ENCODE results near the gene GRAMD2B. TPM values are rescaled to one million over a fixed set of nuclear protein-coding genes. Genes with fewer than 3 reads are reported as not detected.

The GRAMD2B gene
- total and polyA plus RNA-seq, 2 of the 13 experiments (the other 11 are each of a cell fraction or from before 2014, with no cell fraction given), result 8.1 to 10.6 TPM

DNA sequence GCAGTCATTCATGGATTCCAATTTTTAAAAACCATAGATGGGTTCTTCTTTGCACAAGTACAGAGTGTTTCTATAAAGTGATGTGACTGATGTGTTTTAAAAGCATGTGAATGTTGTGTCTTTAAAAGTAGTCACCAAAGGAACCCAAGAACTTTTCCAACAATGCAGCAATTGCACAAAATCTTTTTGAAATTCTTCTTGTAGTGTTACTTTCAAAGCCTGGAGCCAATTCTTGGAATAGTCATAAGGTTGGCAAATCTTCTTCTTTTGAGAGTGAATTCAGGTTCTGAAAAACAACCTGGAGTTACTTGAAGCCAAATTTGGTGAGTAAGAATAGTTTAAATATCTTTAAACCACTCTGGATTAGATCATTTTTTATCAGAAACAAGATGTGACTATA is 10.5 kb downstream of the GRAMD2B start:
- POLR2A ChIA-PET, result no interaction called here
- no peak overlapping the region for H3K27ac ChIP-seq (ENCODE audit: extremely low read length, insufficient read depth, low read length)
- DNase-seq (ENCODE audit: low spot score) (no peak), ATAC-seq (no peak), FAIRE-seq (no peak)
- TF ChIP-seq TRAFD1 (CRISPR knock-in tag; IDR thresholded peaks at IDR 0.05; ENCODE audit: borderline replicate concordance) (no peak), ZNF337 (CRISPR knock-in tag; IDR thresholded peaks at IDR 0.05; ENCODE audit: borderline replicate concordance, low read depth) (no peak), SNAI1 (CRISPR knock-in tag; IDR thresholded peaks at IDR 0.05; ENCODE audit: borderline replicate concordance) (no peak), ZNF530 (CRISPR knock-in tag; IDR thresholded peaks at IDR 0.05; ENCODE audit: low read depth) (no peak), TEF (CRISPR knock-in tag; IDR thresholded peaks at IDR 0.05) (no peak), BRCA1 (CRISPR knock-in tag; IDR thresholded peaks at IDR 0.05) (no peak)
- CTCF ChIA-PET (ENCODE audit: low intra/inter-chr PET ratio, low total read pairs), result no interaction called here
- no peaks in the 10 kb centered on the region for H3K27me3 ChIP-seq (ENCODE audit: control insufficient read depth in 1 of 2, insufficient read depth in 2 of 2, low read length in 2 of 2)
- no peaks in the 10 kb centered on the region for H3K79me2 ChIP-seq (ENCODE audit: insufficient read depth, low read length)
- no TSS peak for BruUV-seq (replicated peaks)
- H3K36me3 ChIP-seq (replicated peaks in 1 of 2; ENCODE audit: control insufficient read depth in 1 of 2, insufficient read depth in 2 of 2, low read length in 2 of 2), result no peaks in the 10 kb centered on the region; a peak in 1 of 5 replicates
- no peak overlapping the region for H3K4me2 ChIP-seq (ENCODE audit: low read depth, low read length)
- no peak overlapping the region for H2AFZ ChIP-seq (ENCODE audit: low read length)
- H3K9ac ChIP-seq (ENCODE audit: insufficient read depth, low read depth, low read length), result no peak overlapping the region
- no peaks in the 10 kb centered on the region for H3K9me3 ChIP-seq (ENCODE audit: low read length)
- H4K20me1 ChIP-seq (ENCODE audit: insufficient read depth, low read length), result no peaks in the 10 kb centered on the region; the same call in 1 of the 2 replicates
- H3K4me1 ChIP-seq (ENCODE audit: insufficient read depth, low read length), result no peaks in the 10 kb centered on the region
- in situ Hi-C loops (cut with HindIII; ENCODE audit: extremely low pct_ligation_motif_present, low pct_unique_long_range_greater_than_20kb), result no loop called here
- no peak overlapping the region for H3K4me3 ChIP-seq (replicated peaks in 1 of 3; ENCODE audit: insufficient read depth in 1 of 3, low read depth in 2 of 3, low read length in 3 of 3)
- intact Hi-C loops (cut with micrococcal nuclease; ENCODE audit: unreplicated experiment), result no loop called here

DNA sequence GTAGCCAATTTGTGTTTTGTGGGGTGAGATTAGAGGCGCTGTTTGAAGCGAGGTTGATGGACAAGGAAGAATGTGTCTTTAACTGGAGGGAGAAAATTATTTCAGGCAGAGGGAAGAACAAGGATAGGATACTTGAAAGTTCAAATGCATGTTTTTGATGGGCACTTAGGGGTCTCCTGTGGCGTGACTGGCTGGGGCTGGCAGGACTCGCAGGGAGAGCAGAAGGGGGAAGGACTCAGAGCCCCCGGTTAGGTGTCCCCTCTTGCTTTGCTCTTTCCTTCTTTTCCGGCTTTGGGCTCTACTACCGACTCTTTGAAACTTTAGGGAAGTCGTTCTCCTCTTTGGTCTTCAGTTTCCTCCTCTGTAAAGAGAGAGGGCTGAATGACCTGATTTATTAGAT is 12.1 kb downstream of the GRAMD2B start:
- intact Hi-C loops (cut with micrococcal nuclease; ENCODE audit: unreplicated experiment) (no loop called here), in situ Hi-C loops (cut with HindIII; ENCODE audit: extremely low pct_ligation_motif_present, low pct_unique_long_range_greater_than_20kb) (no loop called here)
- Histone ChIP-seq H2AFZ (ENCODE audit: low read length) (no peak overlapping the region), H3K36me3 (replicated peaks in 1 of 2; ENCODE audit: control insufficient read depth in 1 of 2, insufficient read depth in 2 of 2, low read length in 2 of 2) (no peaks in the 10 kb centered on the region; a peak in 1 of 5 replicates), H3K9me3 (ENCODE audit: low read length) (no peaks in the 10 kb centered on the region), H3K27ac (ENCODE audit: extremely low read length, insufficient read depth, low read length) (no peak overlapping the region), H4K20me1 (ENCODE audit: insufficient read depth, low read length) (no peaks in the 10 kb centered on the region; the same call in 1 of the 2 replicates), H3K9ac (ENCODE audit: insufficient read depth, low read depth, low read length) (no peak overlapping the region), H3K4me3 (replicated peaks in 1 of 3; ENCODE audit: insufficient read depth in 1 of 3, low read depth in 2 of 3, low read length in 3 of 3) (no peak overlapping the region), H3K4me1 (ENCODE audit: insufficient read depth, low read length) (no peaks in the 10 kb centered on the region), H3K27me3 (ENCODE audit: control insufficient read depth in 1 of 2, insufficient read depth in 2 of 2, low read length in 2 of 2) (no peaks in the 10 kb centered on the region), H3K79me2 (ENCODE audit: insufficient read depth, low read length) (no peaks in the 10 kb centered on the region), H3K4me2 (ENCODE audit: low read depth, low read length) (no peak overlapping the region)
- no TSS peak for BruUV-seq (replicated peaks)
- no peak for DNase-seq (ENCODE audit: low spot score)
- no peak for FAIRE-seq
- TF ChIP-seq MIXL1 (CRISPR knock-in tag; IDR thresholded peaks at IDR 0.05) (no peak), KLF9 (CRISPR knock-in tag; IDR thresholded peaks at IDR 0.05; ENCODE audit: low read depth) (no peak), CTCF (CRISPR knock-in tag; IDR thresholded peaks at IDR 0.05) (no peak)
- ChIA-PET POLR2A (no interaction called here), CTCF (ENCODE audit: low intra/inter-chr PET ratio, low total read pairs) (no interaction called here)
- WGBS (ENCODE audit: low lambda C conversion rate), result 93% methylated on average over 8 of the region's 8 CpGs
- no peak for ATAC-seq

Measured in HepG2 (cell line).